IMR-90 (cell line): ENCODE measurements around the gene KLHL14. TPM values are rescaled to one million over a fixed set of nuclear protein-coding genes. Genes with fewer than 3 reads are reported as not detected.
"Not testable (repeated sequence)": the region's sequence is repeated elsewhere in the genome, so short reads cannot be mapped to it uniquely, and the experiment has no call there.

Experiments
- ATAC-seq: fragments of 200-7000 bp; cut with Tn5 transposase; 2 replicates; pipeline ENCODE4 v1.9.1; 2020; ENCODE audit warnings: low read depth, mild to moderate bottlenecking, moderate library complexity
- BruUV-seq: library from RNA; stranded (reverse); fragments of 400-500 nt; replicated peaks from 2 replicates; lab custom pipeline; 2021; lab: Mats Ljungman, UMichigan
- CTCF ChIA-PET: fragments of 300-600 bp; formaldehyde crosslinking; extraction: SDS; loops from one replicate; lab custom pipeline; 2021; ENCODE audit warnings: antibody characterized with exemption; lab: Yijun Ruan, JAX
- POLR2A ChIA-PET: fragments of 300-600 bp; sonication (Branson Sonifier 250); formaldehyde crosslinking; loops from one replicate; lab custom pipeline; 2022; ENCODE audit warnings: antibody characterized with exemption; ENCODE audit not compliant: unreplicated experiment; lab: Charles Lee
- DNase-seq: peaks from one replicate; pipeline ENCODE4 v3.0.0; 2013
- H2AFZ ChIP-seq: replicated peaks from 2 replicates; pipeline ENCODE3; 2013; ENCODE audit warnings: low read length, mild to moderate bottlenecking; ENCODE audit not compliant: poor library complexity
- H2AK5ac ChIP-seq: 2 replicates; pipeline ENCODE4 v1.6.1; 2013; ENCODE audit warnings: low read depth, low read length, inconsistent platforms
- H2AK9ac ChIP-seq: replicated peaks from 2 replicates; pipeline ENCODE3; 2013; ENCODE audit warnings: mild to moderate bottlenecking, low read depth, low read length, moderate library complexity; ENCODE audit not compliant: poor library complexity
- H2BK120ac ChIP-seq: 2 replicates; pipeline ENCODE4 v1.6.1; 2013; ENCODE audit warnings: low read depth, low read length, inconsistent platforms
- H2BK15ac ChIP-seq: 3 replicates; pipeline ENCODE4 v1.6.1; 2013; ENCODE audit warnings: low read depth, low read length, inconsistent platforms
- H2BK20ac ChIP-seq: 2 replicates; pipeline ENCODE4 v1.6.1; 2013; ENCODE audit warnings: low read depth, mild to moderate bottlenecking, inconsistent platforms, low read length, moderate library complexity
- H2BK5ac ChIP-seq: 2 replicates; pipeline ENCODE4 v1.6.1; 2013; ENCODE audit warnings: mild to moderate bottlenecking, low read depth, low read length, inconsistent platforms; ENCODE audit not compliant: poor library complexity, severe bottlenecking
- H3K14ac ChIP-seq: replicated peaks from 2 replicates; pipeline ENCODE4 v1.6.1; 2013; ENCODE audit warnings: low read depth, low read length, inconsistent platforms
- H3K18ac ChIP-seq: 2 replicates; pipeline ENCODE4 v1.6.1; 2013; ENCODE audit warnings: low read depth, low read length, control low read depth
- H3K23ac ChIP-seq: 2 replicates; pipeline ENCODE4 v1.6.1; 2013; ENCODE audit warnings: low read depth, low read length, inconsistent platforms
- H3K27ac ChIP-seq: 2 replicates; pipeline ENCODE4 v1.5.1; 2013; ENCODE audit warnings: mild to moderate bottlenecking, control low read depth, low read length; ENCODE audit not compliant: insufficient read depth
- H3K27me3 ChIP-seq: 2 replicates; pipeline ENCODE4 v1.6.1; 2013; ENCODE audit warnings: low read length; ENCODE audit not compliant: control insufficient read depth, insufficient read depth
- H3K36me3 ChIP-seq: 2 replicates; pipeline ENCODE4 v1.6.1; 2013; ENCODE audit warnings: low read length, mixed read lengths; ENCODE audit not compliant: control insufficient read depth, insufficient read depth
- H3K4ac ChIP-seq: 2 replicates; pipeline ENCODE4 v1.6.1; 2013; ENCODE audit warnings: low read depth, low read length, inconsistent platforms
- H3K4me1 ChIP-seq: 2 replicates; pipeline ENCODE4 v1.6.1; 2013; ENCODE audit warnings: low read length, mixed read lengths; ENCODE audit not compliant: control insufficient read depth, insufficient read depth
- H3K4me2 ChIP-seq: 2 replicates; pipeline ENCODE4 v1.6.1; 2013; ENCODE audit warnings: low read depth, mild to moderate bottlenecking, control low read depth, low read length, moderate library complexity
- H3K4me3 ChIP-seq: 2 replicates; pipeline ENCODE4 v1.5.1; 2013; ENCODE audit warnings: low read depth, mild to moderate bottlenecking, control low read depth, low read length, moderate library complexity; ENCODE audit not compliant: insufficient read depth
- H3K56ac ChIP-seq: 2 replicates; pipeline ENCODE4 v1.6.1; 2013; ENCODE audit warnings: low read length, inconsistent platforms; ENCODE audit not compliant: insufficient read depth; ENCODE audit errors: extremely low read depth
- H3K79me1 ChIP-seq, 2 experiments: 2 replicates each; pipeline ENCODE4 v1.6.1; 2013; ENCODE audit warnings: low read length in 2 of 2, inconsistent platforms in 1 of 2, low read depth in 1 of 2
- H3K9ac ChIP-seq: 2 replicates; pipeline ENCODE4 v1.6.1; 2013; ENCODE audit warnings: low read depth, low read length, control low read depth
- H3K9me1 ChIP-seq: 2 replicates; pipeline ENCODE4 v1.6.1; 2013; ENCODE audit warnings: low read length, inconsistent platforms; ENCODE audit not compliant: insufficient read depth
- H3K9me3 ChIP-seq: 2 replicates; pipeline ENCODE4 v1.6.1; 2013; ENCODE audit warnings: low read length; ENCODE audit not compliant: control insufficient read depth, insufficient read depth
- H4K20me1 ChIP-seq: 2 replicates; pipeline ENCODE4 v1.6.1; 2013; ENCODE audit warnings: low read length, inconsistent platforms; ENCODE audit not compliant: insufficient read depth
- H4K5ac ChIP-seq: 2 replicates; pipeline ENCODE4 v1.6.1; 2013; ENCODE audit warnings: mild to moderate bottlenecking, low read depth, low read length, control low read depth
- H4K8ac ChIP-seq, 2 experiments: 2 replicates each; pipeline ENCODE4 v1.6.1; 2013; ENCODE audit warnings: low read depth in 2 of 2, low read length in 2 of 2, control low read depth in 1 of 2, inconsistent platforms in 1 of 2
- H4K91ac ChIP-seq: 2 replicates; pipeline ENCODE4 v1.6.1; 2013; ENCODE audit warnings: low read depth, low read length, inconsistent platforms; ENCODE audit not compliant: insufficient read depth
- WGBS, 2 experiments: methylation state at CpG; one replicate each; pipeline versions ENCODE4 v1.1.5 to v1.1.7; 2013; ENCODE audit warnings: missing lambda C conversion rate in 2 of 2; ENCODE audit not compliant: insufficient read length in 1 of 2; ENCODE audit errors: extremely low coverage in 2 of 2; 5-methylcytosine and 5-hydroxymethylcytosine counted together
- dilution Hi-C: fragments of 300-500 bp; cut with HindIII; formaldehyde crosslinking; loops from one replicate; pipeline ENCODE4 v1.14.3; 2018; ENCODE audit warnings: low sequenced_read_pairs; ENCODE audit not compliant: unreplicated experiment
- in situ Hi-C: fragments of 300-500 bp; cut with MboI; formaldehyde crosslinking; loops from 3 replicates; pipeline ENCODE4 v1.14.3; 2019; ENCODE audit warnings: low sequenced_read_pairs, inconsistent platforms, mixed read lengths
- intact Hi-C: fragments of 100-400 bp; cut with micrococcal nuclease; formaldehyde crosslinking; loops from 2 replicates; pipeline ENCODE4 v1.10.0; 2022
- polyA plus RNA-seq, 3 experiments: library from polyadenylated mRNA; depleted of rRNA; stranded (reverse); fragments of >200 nt; gene quantifications; 2 replicates each; pipeline ENCODE4 v1.2.3, GENCODE V29; 2012; ENCODE audit warnings: low replicate concordance in 1 of 3
- total RNA-seq: library from RNA; depleted of rRNA; stranded (reverse); fragments of >200 nt; gene quantifications from 2 replicates; pipeline ENCODE4 v1.2.3, GENCODE V29; 2012

KLHL14 gene
- total and polyA plus RNA-seq, 2 of the 4 experiments (the other 2 are of a cell fraction): not detected

GRCh38 chr18:32654507-32654906 is 118.3 kb downstream of the KLHL14 start:
- H4K8ac ChIP-seq, H3K4me3 ChIP-seq, intact Hi-C loops, H3K79me1 ChIP-seq, H2BK15ac ChIP-seq, H2BK120ac ChIP-seq, DNase-seq, dilution Hi-C loops, H3K4me1 ChIP-seq, H3K9me3 ChIP-seq, H2BK20ac ChIP-seq, H2AFZ ChIP-seq, BruUV-seq, H3K14ac ChIP-seq, H3K56ac ChIP-seq, H4K5ac ChIP-seq, in situ Hi-C loops, H4K91ac ChIP-seq, H3K27me3 ChIP-seq, H3K4ac ChIP-seq, H3K18ac ChIP-seq, H3K27ac ChIP-seq, POLR2A ChIA-PET, H3K9me1 ChIP-seq, ATAC-seq, H3K9ac ChIP-seq, H2AK9ac ChIP-seq, H2AK5ac ChIP-seq, H2BK5ac ChIP-seq, H3K23ac ChIP-seq, H3K36me3 ChIP-seq, H4K20me1 ChIP-seq, H3K4me2 ChIP-seq, CTCF ChIA-PET: not testable (repeated sequence)
- no CpG with 5 or more reads among the region's 3 CpGs for WGBS, 2 experiments

DNA sequence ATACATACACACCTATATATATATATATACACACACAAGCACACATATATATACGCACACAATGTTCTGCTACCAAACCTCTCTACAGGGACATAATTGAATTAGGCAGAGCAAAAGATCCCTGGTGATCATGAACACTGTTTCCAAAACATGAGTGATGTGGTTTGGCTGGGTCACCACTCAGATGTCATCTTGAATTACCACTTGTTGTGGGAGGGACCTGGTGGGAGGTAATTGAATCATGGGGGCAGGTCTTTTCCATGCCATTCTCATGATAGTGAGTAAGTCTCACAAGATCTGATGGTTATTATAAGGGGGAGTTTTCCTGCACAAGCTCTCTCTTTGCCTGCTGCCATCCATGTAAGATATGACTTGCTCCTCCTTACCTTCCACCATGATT is 135.2 kb downstream of the KLHL14 start:
- intact Hi-C loops, H3K36me3 ChIP-seq, H2BK20ac ChIP-seq, H2AK5ac ChIP-seq, H3K4me3 ChIP-seq, in situ Hi-C loops, H3K14ac ChIP-seq, H2AFZ ChIP-seq, H3K23ac ChIP-seq, H3K27ac ChIP-seq, H3K4ac ChIP-seq, H2BK15ac ChIP-seq, POLR2A ChIA-PET, H3K4me2 ChIP-seq, H3K9me1 ChIP-seq, dilution Hi-C loops, H4K8ac ChIP-seq, H4K20me1 ChIP-seq, H2BK5ac ChIP-seq, CTCF ChIA-PET, H3K79me1 ChIP-seq, DNase-seq, H3K4me1 ChIP-seq, H3K18ac ChIP-seq, H4K91ac ChIP-seq, H2AK9ac ChIP-seq, H3K9me3 ChIP-seq, H4K5ac ChIP-seq, H3K56ac ChIP-seq, H3K9ac ChIP-seq, BruUV-seq, ATAC-seq, H3K27me3 ChIP-seq, H2BK120ac ChIP-seq: not testable (repeated sequence)
- WGBS, 2 experiments: no CpG with 5 or more reads among the region's 1 CpG
